Smooth muscle cell (in vitro differentiated cells): Measurements from ENCODE around the gene FHIT. TPM values are rescaled to one million over a fixed set of nuclear protein-coding genes. Genes with fewer than 3 reads are reported as not detected.
A peak's percentile ranks its signal among the peaks of the same experiment; 100 is the strongest.

Source experiments
- DNase-seq: peaks from one replicate; lab custom pipeline; 2025; ENCODE audit not compliant: unreplicated experiment; lab: John Stamatoyannopoulos, UW
- H2AFZ ChIP-seq: fragments of 200-600 bp; sonication (generic); 2 replicates; pipeline ENCODE4 v1.6.0; 2016; ENCODE audit warnings: antibody characterized with exemption, low read depth, mild to moderate bottlenecking
- H3F3A ChIP-seq: fragments of 200-600 bp; sonication (generic); 2 replicates; pipeline ENCODE4 v1.6.0; 2017; ENCODE audit warnings: antibody characterized with exemption, low read depth
- H3K27ac ChIP-seq: fragments of 200-600 bp; sonication (generic); 2 replicates; pipeline ENCODE4 v1.5.1; 2016; ENCODE audit warnings: low read depth, mild to moderate bottlenecking
- H3K27me3 ChIP-seq: fragments of 200-600 bp; sonication (generic); 2 replicates; pipeline ENCODE4 v1.6.1; 2016; ENCODE audit warnings: low read depth, mild to moderate bottlenecking
- H3K36me3 ChIP-seq: fragments of 200-600 bp; sonication (generic); 2 replicates; pipeline ENCODE4 v1.5.1; 2016; ENCODE audit warnings: low read depth
- H3K4me1 ChIP-seq: fragments of 200-600 bp; sonication (generic); 2 replicates; pipeline ENCODE4 v1.5.1; 2016; ENCODE audit warnings: low read depth
- H3K4me2 ChIP-seq: fragments of 200-600 bp; sonication (generic); 2 replicates; pipeline ENCODE4 v1.6.0; 2016; ENCODE audit warnings: mild to moderate bottlenecking
- H3K4me3 ChIP-seq: fragments of 200-600 bp; sonication (generic); 2 replicates; pipeline ENCODE4 v1.5.1; 2016; ENCODE audit warnings: mild to moderate bottlenecking
- H3K79me2 ChIP-seq: fragments of 200-600 bp; sonication (generic); 2 replicates; pipeline ENCODE4 v1.6.0; 2016; ENCODE audit warnings: low read depth, mild to moderate bottlenecking
- H3K9ac ChIP-seq: fragments of 200-600 bp; sonication (generic); 2 replicates; pipeline ENCODE4 v1.6.0; 2016; ENCODE audit warnings: low read depth
- H3K9me3 ChIP-seq: fragments of 200-600 bp; sonication (generic); replicated peaks from 2 replicates; pipeline ENCODE4 v1.5.1; 2016; ENCODE audit warnings: low read depth
- H4K20me1 ChIP-seq: fragments of 200-600 bp; sonication (generic); 2 replicates; pipeline ENCODE4 v1.6.0; 2016; ENCODE audit warnings: low read depth
- WGBS: methylation state at CpG from one replicate; pipeline ENCODE4 v1.1.7; 2016; ENCODE audit warnings: low lambda C conversion rate; 5-methylcytosine and 5-hydroxymethylcytosine counted together
- polyA plus RNA-seq: library from polyadenylated mRNA; unstranded; fragments of >200 nt; fragmentation: Nextera tagmentation; extraction: Ambion mirVana; gene quantifications from 2 replicates; pipeline ENCODE4 v1.2.1, GENCODE V29; 2016
- total RNA-seq: library from RNA; depleted of rRNA; stranded (reverse); fragments of >200 nt; gene quantifications from 2 replicates; pipeline ENCODE4 v1.2.3, GENCODE V29; 2014
- TF ChIP-seq, protein P1 (sequence below): fragments of 200-600 bp; sonication (generic); IDR thresholded peaks from 2 replicates; pipeline ENCODE4 v1.5.1; 2017; ENCODE audit warnings: borderline replicate concordance, mild to moderate bottlenecking, antibody characterized with exemption; ENCODE audit not compliant: insufficient read depth, poor library complexity, severe bottlenecking

Gene FHIT
- total and polyA plus RNA-seq, 2 experiments from 2014 or later, result 5.9 to 6.7 TPM

GRCh38 chr3:59998058-59998457, 1253.2 kb downstream of the FHIT start:
- Histone ChIP-seq H3K9me3 (no peaks in the 10 kb centered on the region), H3K4me2 (peak overlapping the region; percentile 8), H3K36me3 (no peaks in the 10 kb centered on the region), H3K27ac (no peak overlapping the region), H3K4me3 (no peak overlapping the region), H3F3A (peaks cover 4% of the 10 kb centered on the region), H3K79me2 (no peaks in the 10 kb centered on the region), H2AFZ (peak overlapping the region; percentile 7), H3K4me1 (no peaks in the 10 kb centered on the region), H4K20me1 (no peaks in the 10 kb centered on the region), H3K27me3 (no peaks in the 10 kb centered on the region), H3K9ac (no peak overlapping the region)
- no peak for DNase-seq
- TF ChIP-seq, protein P1, sequence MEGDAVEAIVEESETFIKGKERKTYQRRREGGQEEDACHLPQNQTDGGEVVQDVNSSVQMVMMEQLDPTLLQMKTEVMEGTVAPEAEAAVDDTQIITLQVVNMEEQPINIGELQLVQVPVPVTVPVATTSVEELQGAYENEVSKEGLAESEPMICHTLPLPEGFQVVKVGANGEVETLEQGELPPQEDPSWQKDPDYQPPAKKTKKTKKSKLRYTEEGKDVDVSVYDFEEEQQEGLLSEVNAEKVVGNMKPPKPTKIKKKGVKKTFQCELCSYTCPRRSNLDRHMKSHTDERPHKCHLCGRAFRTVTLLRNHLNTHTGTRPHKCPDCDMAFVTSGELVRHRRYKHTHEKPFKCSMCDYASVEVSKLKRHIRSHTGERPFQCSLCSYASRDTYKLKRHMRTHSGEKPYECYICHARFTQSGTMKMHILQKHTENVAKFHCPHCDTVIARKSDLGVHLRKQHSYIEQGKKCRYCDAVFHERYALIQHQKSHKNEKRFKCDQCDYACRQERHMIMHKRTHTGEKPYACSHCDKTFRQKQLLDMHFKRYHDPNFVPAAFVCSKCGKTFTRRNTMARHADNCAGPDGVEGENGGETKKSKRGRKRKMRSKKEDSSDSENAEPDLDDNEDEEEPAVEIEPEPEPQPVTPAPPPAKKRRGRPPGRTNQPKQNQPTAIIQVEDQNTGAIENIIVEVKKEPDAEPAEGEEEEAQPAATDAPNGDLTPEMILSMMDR, result no peak
- 44% methylated on average over 6 of the region's 6 CpGs for WGBS

DNA sequence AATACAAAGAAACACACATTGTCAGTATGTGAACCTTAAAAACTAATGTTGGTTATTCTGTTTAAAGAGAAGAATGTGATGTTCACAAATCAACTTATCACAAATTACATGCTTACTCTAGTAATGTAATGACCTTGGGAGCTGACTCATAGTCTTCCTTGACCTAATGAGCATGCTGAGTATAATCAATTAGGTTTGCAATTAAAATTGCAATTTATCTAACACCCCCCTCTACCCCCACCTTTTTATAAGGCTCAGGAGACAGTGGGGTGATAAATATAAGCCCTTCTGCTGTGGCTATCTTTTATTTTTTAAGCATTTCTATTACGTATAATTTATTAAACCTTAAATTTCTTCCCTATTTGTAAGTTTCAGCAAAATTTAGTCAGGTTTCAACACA, 1253.7 kb downstream of the FHIT start:
- DNase-seq, result no peak
- H3K4me3 ChIP-seq, result no peak overlapping the region
- 94% methylated on average over 1 of the region's 1 CpG for WGBS
- no peaks in the 10 kb centered on the region for H4K20me1 ChIP-seq
- peaks cover 4% of the 10 kb centered on the region for H3F3A ChIP-seq
- peak overlapping the region; percentile 8 for H3K4me2 ChIP-seq
- H3K9me3 ChIP-seq, result no peaks in the 10 kb centered on the region
- no peak overlapping the region for H3K27ac ChIP-seq
- H3K9ac ChIP-seq, result no peak overlapping the region
- H3K36me3 ChIP-seq, result no peaks in the 10 kb centered on the region
- no peak overlapping the region for H2AFZ ChIP-seq
- H3K79me2 ChIP-seq, result no peaks in the 10 kb centered on the region
- H3K27me3 ChIP-seq, result no peaks in the 10 kb centered on the region
- H3K4me1 ChIP-seq, result no peaks in the 10 kb centered on the region
- TF ChIP-seq, protein P1, result no peak

DNA sequence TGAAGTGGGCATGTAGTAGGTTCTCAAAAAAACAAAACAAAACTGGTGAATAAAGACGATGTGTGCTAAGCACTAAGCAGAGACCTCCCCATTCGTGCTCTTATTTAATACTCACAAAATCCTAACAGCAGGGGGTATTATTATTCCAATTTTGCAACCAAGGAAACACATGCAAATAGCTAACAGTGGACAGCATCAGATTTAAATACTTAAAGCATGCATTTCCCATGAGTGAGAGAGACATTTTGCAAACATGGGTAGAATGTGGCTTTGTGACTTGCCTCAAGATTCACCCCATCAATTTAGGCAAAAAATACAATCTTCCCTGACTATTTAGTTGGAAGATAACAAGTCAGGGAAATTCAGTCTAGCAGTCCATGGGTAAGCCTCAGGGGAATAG, 1255.2 kb downstream of the FHIT start:
- DNase-seq, result no peak

GRCh38 chr3:59995563-59995962, 1255.7 kb downstream of the FHIT start:
- H3K27ac ChIP-seq, result peak overlapping the region; percentile 43
- no peak overlapping the region for H3K4me3 ChIP-seq
- no peaks in the 10 kb centered on the region for H3K4me1 ChIP-seq
- H3K79me2 ChIP-seq, result no peaks in the 10 kb centered on the region
- no peak for DNase-seq
- 71% methylated on average over 4 of the region's 4 CpGs for WGBS
- TF ChIP-seq, protein P1, result no peak
- peak overlapping the region; percentile 15 for H3K9ac ChIP-seq
- H3K27me3 ChIP-seq, result no peaks in the 10 kb centered on the region
- H3K36me3 ChIP-seq, result no peaks in the 10 kb centered on the region
- no peaks in the 10 kb centered on the region for H3K9me3 ChIP-seq
- H3F3A ChIP-seq, result peaks cover 4% of the 10 kb centered on the region
- H2AFZ ChIP-seq, result peak overlapping the region; percentile 24
- no peaks in the 10 kb centered on the region for H4K20me1 ChIP-seq
- peak overlapping the region; percentile 23 for H3K4me2 ChIP-seq

More for the DNA sequence above, 1255.2 kb downstream of the FHIT start:
- no peaks in the 10 kb centered on the region for H3K36me3 ChIP-seq
- no peaks in the 10 kb centered on the region for H3K79me2 ChIP-seq
- H3K4me2 ChIP-seq, result peak overlapping the region; percentile 23
- WGBS, result 60% methylated on average over 2 of the region's 2 CpGs
- H3K9ac ChIP-seq, result peak overlapping the region; percentile 15
- H3K4me1 ChIP-seq, result no peaks in the 10 kb centered on the region
- TF ChIP-seq, protein P1, result no peak
- no peaks in the 10 kb centered on the region for H4K20me1 ChIP-seq
- no peaks in the 10 kb centered on the region for H3K27me3 ChIP-seq
- H3F3A ChIP-seq, result peaks cover 4% of the 10 kb centered on the region
- peak overlapping the region; percentile 24 for H2AFZ ChIP-seq
- no peak overlapping the region for H3K4me3 ChIP-seq
- H3K27ac ChIP-seq, result peak overlapping the region; percentile 43
- H3K9me3 ChIP-seq, result no peaks in the 10 kb centered on the region
